GM19395 (cell line): ENCODE data around the gene HMGCS2.

Source experiments
- ATAC-seq: cut with Tn5 transposase; IDR thresholded peaks from one replicate; pipeline ENCODE4 v1.9.1; 2021; ENCODE audit warnings: mild to moderate bottlenecking, moderate library complexity; ENCODE audit not compliant: unreplicated experiment

The HMGCS2 gene

GRCh38 chr1:119703666-119704450, 64.8 kb downstream of the HMGCS2 start:
- ATAC-seq: no peak

DNA sequence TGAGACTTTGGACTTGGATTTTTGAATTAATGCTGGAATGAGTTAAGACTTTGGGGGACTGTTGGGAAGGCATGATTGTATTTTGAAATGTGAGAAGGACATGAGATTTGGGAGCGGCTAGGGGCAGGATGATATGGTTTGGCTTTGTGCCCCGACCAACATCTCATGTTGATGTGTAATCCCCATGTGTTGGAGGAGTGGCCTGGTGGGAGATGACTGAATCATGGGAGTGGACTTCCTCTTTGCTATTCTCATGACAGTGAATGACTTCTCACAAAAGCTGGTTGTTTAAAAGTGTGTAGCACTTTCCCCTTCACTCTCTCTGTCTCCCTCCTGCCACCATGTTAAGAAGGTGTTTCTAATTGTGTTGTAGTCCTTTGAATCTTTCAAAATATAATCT, 66.3 kb downstream of the HMGCS2 start:
- no peak for ATAC-seq

DNA sequence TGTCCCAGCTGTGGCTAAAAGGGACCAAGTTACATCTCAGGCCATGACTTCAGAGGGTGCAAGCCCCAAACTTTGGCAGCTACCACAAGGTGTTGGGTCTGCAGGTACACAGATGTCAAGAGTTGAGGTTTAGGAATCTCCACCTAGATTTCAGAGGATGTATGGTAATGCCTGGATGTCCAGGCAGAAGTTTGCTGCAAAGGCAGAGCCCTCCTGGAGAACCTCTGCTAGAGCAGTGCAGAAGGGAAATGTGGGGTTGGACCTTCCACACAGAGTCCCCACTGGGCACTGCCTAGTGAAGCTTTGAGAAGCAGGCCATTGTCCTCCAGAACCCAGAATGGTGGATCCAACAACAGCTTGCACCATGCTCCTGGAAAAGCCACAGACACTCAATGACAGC, 67.0 kb downstream of the HMGCS2 start:
- no peak for ATAC-seq

- no peak for ATAC-seq
These were observed 68.4 kb downstream of the HMGCS2 start for GRCh38 chr1:119700326-119700725.
